ENCODE data around the gene ARHGEF16. TPM values are rescaled to one million over a fixed set of nuclear protein-coding genes. Genes with fewer than 3 reads are reported as not detected.

The ARHGEF16 gene
- polyA plus RNA-seq, 1 of the 3 experiments (the other 2 are of a cell fraction), result 0.18 TPM

GRCh38 chr1:3462356-3463012 is 8.0 kb downstream of the ARHGEF16 start:
- CTCF ChIA-PET, result interaction anchor here (0.8 to 9.4 kb wide), 11 partner anchors 9 to 159 kb away, joined by 3 to 114 read pairs (median 4); partner anchors contain the start of gene ARHGEF16
- DNase-seq, result no peak

GRCh38 chr1:3463013-3463385 is 8.5 kb downstream of the ARHGEF16 start:
- Histone ChIP-seq H3K9ac (no peak overlapping the region), H3K4me1 (ENCODE audit: control insufficient read depth in 1 of 2, insufficient read depth in 2 of 2, low read depth in 1 of 2, low read length in 1 of 2) (peaks cover 0 to 23% of the 10 kb centered on the region in 2 experiments; a peak in 1 of 4 replicates), H3K4me2 (no peak overlapping the region), H3K27me3 (ENCODE audit: insufficient read depth) (no peaks in the 10 kb centered on the region), H3K4me3 (ENCODE audit: low read depth in 2 of 2, low read length in 1 of 2) (no peak overlapping the region), H4K20me1 (ENCODE audit: insufficient read depth) (no peaks in the 10 kb centered on the region), H3F3A (replicated peaks; ENCODE audit: insufficient read depth) (no peaks in the 10 kb centered on the region), H3K27ac (ENCODE audit: low read depth in 2 of 2, low read length in 1 of 2) (no peak overlapping the region), H3K79me2 (ENCODE audit: insufficient read depth) (no peaks in the 10 kb centered on the region), H2AFZ (ENCODE audit: low read depth) (no peak overlapping the region), H3K36me3 (replicated peaks in 1 of 2; ENCODE audit: control insufficient read depth in 1 of 2, insufficient read depth in 2 of 2, low read length in 1 of 2) (no peaks in the 10 kb centered on the region), H3K9me2 (no peaks in the 10 kb centered on the region), H3K9me3 (no peaks in the 10 kb centered on the region)
- ChIA-PET POLR2A (no interaction called here), CTCF (interaction anchor here (0.8 to 9.4 kb wide), 11 partner anchors 9 to 158 kb away, joined by 3 to 114 read pairs (median 3); partner anchors contain the start of gene ARHGEF16)
- no peak for TF ChIP-seq IRF3 (IDR thresholded peaks at IDR 0.05; ENCODE audit: low read depth, low read length)
- TF ChIP-seq, protein P1, sequence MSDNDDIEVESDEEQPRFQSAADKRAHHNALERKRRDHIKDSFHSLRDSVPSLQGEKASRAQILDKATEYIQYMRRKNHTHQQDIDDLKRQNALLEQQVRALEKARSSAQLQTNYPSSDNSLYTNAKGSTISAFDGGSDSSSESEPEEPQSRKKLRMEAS (IDR thresholded peaks at IDR 0.05; ENCODE audit: low read depth), result no peak
- no peak for DNase-seq
- 53% methylated on average over 3 of the region's 22 CpGs for WGBS (ENCODE audit: low lambda C conversion rate)

More at GRCh38 chr1:3462356-3463012, 8.0 kb downstream of the ARHGEF16 start:
- Histone ChIP-seq H3K9ac (no peak overlapping the region), H3K9me3 (no peaks in the 10 kb centered on the region), H3K4me3 (ENCODE audit: low read depth in 2 of 2, low read length in 1 of 2) (no peak overlapping the region), H3K27ac (ENCODE audit: low read depth in 2 of 2, low read length in 1 of 2) (no peak overlapping the region), H3K4me2 (no peak overlapping the region), H4K20me1 (ENCODE audit: insufficient read depth) (no peaks in the 10 kb centered on the region), H3K79me2 (ENCODE audit: insufficient read depth) (no peaks in the 10 kb centered on the region), H3K9me2 (no peaks in the 10 kb centered on the region), H3K4me1 (ENCODE audit: control insufficient read depth in 1 of 2, insufficient read depth in 2 of 2, low read depth in 1 of 2, low read length in 1 of 2) (peaks cover 0 to 26% of the 10 kb centered on the region in 2 experiments; a peak in 1 of 4 replicates), H3F3A (replicated peaks; ENCODE audit: insufficient read depth) (no peaks in the 10 kb centered on the region), H3K36me3 (replicated peaks in 1 of 2; ENCODE audit: control insufficient read depth in 1 of 2, insufficient read depth in 2 of 2, low read length in 1 of 2) (no peaks in the 10 kb centered on the region), H3K27me3 (ENCODE audit: insufficient read depth) (no peaks in the 10 kb centered on the region), H2AFZ (ENCODE audit: low read depth) (no peak overlapping the region)
- WGBS (ENCODE audit: low lambda C conversion rate), result 65% methylated on average over 4 of the region's 16 CpGs
- TF ChIP-seq RAD21 (IDR thresholded peaks at IDR 0.05; ENCODE audit: low read length), result no peak
- TF ChIP-seq ZBTB33 (IDR thresholded peaks at IDR 0.05; ENCODE audit: borderline replicate concordance, low read depth), result no peak
- TF ChIP-seq RCOR1 (IDR thresholded peaks at IDR 0.05; ENCODE audit: low read length), result no peak
- TF ChIP-seq NRF1 (IDR thresholded peaks at IDR 0.05; ENCODE audit: low read depth, low read length), result no peak
- TF ChIP-seq FOXM1 (IDR thresholded peaks at IDR 0.05; ENCODE audit: low read depth), result no peak
- TF ChIP-seq, protein P1 (IDR thresholded peaks at IDR 0.05; ENCODE audit: low read depth), result no peak
- no peak for TF ChIP-seq PBX3 (IDR thresholded peaks at IDR 0.05)
- POLR2A ChIA-PET, result no interaction called here

Measured in SK-N-SH (cell line).